ENCODE measurements around the gene PDIK1L.

PDIK1L gene

GRCh38 chr1:26119892-26120608, 8.4 kb downstream of the PDIK1L start:
- no peak overlapping the region for H3K4me2 ChIP-seq (ENCODE audit: low read length)
- H3K4me1 ChIP-seq: peaks cover 5% of the 10 kb centered on the region
- H3K79me2 ChIP-seq: peaks cover 2% of the 10 kb centered on the region
- no peaks in the 10 kb centered on the region for H3K27me3 ChIP-seq (ENCODE audit: control insufficient read depth, insufficient read depth, low read length)
- no peak overlapping the region for H2AFZ ChIP-seq
- H3K9me3 ChIP-seq (ENCODE audit: control insufficient read depth, low read length): no peaks in the 10 kb centered on the region
- H3K36me3 ChIP-seq (ENCODE audit: control insufficient read depth, insufficient read depth, low read length): no peaks in the 10 kb centered on the region
- no peak overlapping the region for H3K9ac ChIP-seq
- no peak for TF ChIP-seq CTCF (IDR thresholded peaks at IDR 0.05)
- H3K4me3 ChIP-seq (ENCODE audit: low read depth, low read length): no peak overlapping the region
- no peak overlapping the region for H3K27ac ChIP-seq

- H3K9me3 ChIP-seq (ENCODE audit: control insufficient read depth, low read length): no peaks in the 10 kb centered on the region
- peak overlapping the region; percentile 63 for H3K27ac ChIP-seq
- no peak overlapping the region for H2AFZ ChIP-seq
- peaks cover 5% of the 10 kb centered on the region for H3K4me1 ChIP-seq
- no peak for TF ChIP-seq CTCF (IDR thresholded peaks at IDR 0.05)
- H3K4me2 ChIP-seq (ENCODE audit: low read length): peak overlapping the region; percentile 32
- H3K79me2 ChIP-seq: peaks cover 2% of the 10 kb centered on the region
- no peak overlapping the region for H3K9ac ChIP-seq
- H3K4me3 ChIP-seq (ENCODE audit: low read depth, low read length): no peak overlapping the region
- H3K27me3 ChIP-seq (ENCODE audit: control insufficient read depth, insufficient read depth, low read length): no peaks in the 10 kb centered on the region
- no peaks in the 10 kb centered on the region for H3K36me3 ChIP-seq (ENCODE audit: control insufficient read depth, insufficient read depth, low read length)
These were observed 10.5 kb downstream of the PDIK1L start for GRCh38 chr1:26121854-26122773.

GRCh38 chr1:26122988-26123973, 11.7 kb downstream of the PDIK1L start:
- H3K4me3 ChIP-seq (ENCODE audit: low read depth, low read length): no peak overlapping the region
- no peaks in the 10 kb centered on the region for H3K9me3 ChIP-seq (ENCODE audit: control insufficient read depth, low read length)
- no peaks in the 10 kb centered on the region for H3K27me3 ChIP-seq (ENCODE audit: control insufficient read depth, insufficient read depth, low read length)
- no peaks in the 10 kb centered on the region for H3K36me3 ChIP-seq (ENCODE audit: control insufficient read depth, insufficient read depth, low read length)
- H3K9ac ChIP-seq: no peak overlapping the region
- TF ChIP-seq CTCF (IDR thresholded peaks at IDR 0.05): no peak
- no peak overlapping the region for H2AFZ ChIP-seq
- H3K4me2 ChIP-seq (ENCODE audit: low read length): no peak overlapping the region
- peaks cover 5% of the 10 kb centered on the region for H3K4me1 ChIP-seq
- H3K27ac ChIP-seq: no peak overlapping the region
- no peaks in the 10 kb centered on the region for H3K79me2 ChIP-seq

- Histone ChIP-seq H3K4me3 (ENCODE audit: low read depth, low read length) (no peak overlapping the region), H3K4me2 (ENCODE audit: low read length) (no peak overlapping the region), H3K9me3 (ENCODE audit: control insufficient read depth, low read length) (no peaks in the 10 kb centered on the region), H3K79me2 (no peaks in the 10 kb centered on the region), H3K27me3 (ENCODE audit: control insufficient read depth, insufficient read depth, low read length) (no peaks in the 10 kb centered on the region), H3K27ac (no peak overlapping the region), H3K9ac (no peak overlapping the region), H2AFZ (no peak overlapping the region), H3K4me1 (peaks cover 5% of the 10 kb centered on the region), H3K36me3 (ENCODE audit: control insufficient read depth, insufficient read depth, low read length) (no peaks in the 10 kb centered on the region)
- no peak for TF ChIP-seq CTCF (IDR thresholded peaks at IDR 0.05)
These were observed 13.1 kb downstream of the PDIK1L start for GRCh38 chr1:26124418-26125331.
